ENCODE results near the gene ADAMTSL5. TPM values are rescaled to one million over a fixed set of nuclear protein-coding genes. Genes with fewer than 3 reads are reported as not detected.

ADAMTSL5 gene
- total RNA-seq, 1 donor from 2014 or later: 16.9 TPM

DNA sequence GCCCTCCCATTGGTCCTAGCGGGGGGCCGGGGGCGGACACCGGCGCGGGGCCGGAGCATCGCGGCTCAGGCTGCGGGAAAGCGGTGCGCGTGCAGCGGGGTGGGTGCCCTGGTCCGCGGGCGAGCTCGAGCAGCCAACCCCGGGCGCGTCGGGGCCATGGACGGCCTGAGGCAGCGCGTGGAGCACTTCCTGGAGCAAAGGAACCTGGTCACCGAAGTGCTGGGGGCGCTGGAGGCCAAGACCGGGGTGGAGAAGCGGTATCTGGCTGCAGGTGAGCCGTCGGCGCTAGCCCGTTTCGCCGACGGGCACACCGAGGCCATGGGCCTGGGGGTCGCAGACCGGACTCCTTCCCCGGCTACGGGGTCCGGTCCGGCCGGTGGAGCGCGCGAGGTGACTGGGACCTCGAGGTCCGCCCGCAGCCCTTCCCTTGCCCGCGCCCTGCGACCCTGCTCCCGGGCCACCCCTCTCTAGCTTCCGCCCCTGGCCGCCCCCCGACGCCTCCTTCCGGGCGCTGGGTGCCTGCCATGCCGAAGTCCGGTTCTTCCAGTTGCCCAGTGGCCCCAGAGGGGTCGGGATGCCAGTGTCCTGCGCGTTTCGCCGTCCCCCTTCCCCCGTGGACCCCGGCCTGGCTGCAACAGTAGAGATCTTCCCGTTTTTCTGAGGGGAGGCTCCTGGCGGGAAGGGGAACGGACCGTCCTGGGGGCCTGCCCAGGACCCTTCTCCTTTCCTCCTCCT, 21.5 kb downstream of the ADAMTSL5 start, which contains the start of gene REEP6:
Gene REEP6 (plus strand): TSS at position 68 of the 735 bp plus-strand sequence. CDS start 89 bp downstream, at position 157.
- Mint-ChIP-seq H3K27ac (ENCODE audit: unreplicated experiment) (peak within 1 kb of the TSS; percentile 86), H3K9me3 (ENCODE audit: low read depth) (no peaks in the 10 kb centered on the region), H3K27me3 (ENCODE audit: low read depth) (peaks cover 4% of the 10 kb centered on the region), H3K36me3 (ENCODE audit: low read depth) (no peaks in the 10 kb centered on the region), H3K4me3 (ENCODE audit: unreplicated experiment) (peak within 1 kb of the TSS; percentile 86), H3K4me1 (ENCODE audit: low read depth) (no peaks in the 10 kb centered on the region)
- no peak for DNase-seq (ENCODE audit: low spot score)
- peak; percentile 32 for TF ChIP-seq CTCF (IDR thresholded peaks at IDR 0.05)

DNA sequence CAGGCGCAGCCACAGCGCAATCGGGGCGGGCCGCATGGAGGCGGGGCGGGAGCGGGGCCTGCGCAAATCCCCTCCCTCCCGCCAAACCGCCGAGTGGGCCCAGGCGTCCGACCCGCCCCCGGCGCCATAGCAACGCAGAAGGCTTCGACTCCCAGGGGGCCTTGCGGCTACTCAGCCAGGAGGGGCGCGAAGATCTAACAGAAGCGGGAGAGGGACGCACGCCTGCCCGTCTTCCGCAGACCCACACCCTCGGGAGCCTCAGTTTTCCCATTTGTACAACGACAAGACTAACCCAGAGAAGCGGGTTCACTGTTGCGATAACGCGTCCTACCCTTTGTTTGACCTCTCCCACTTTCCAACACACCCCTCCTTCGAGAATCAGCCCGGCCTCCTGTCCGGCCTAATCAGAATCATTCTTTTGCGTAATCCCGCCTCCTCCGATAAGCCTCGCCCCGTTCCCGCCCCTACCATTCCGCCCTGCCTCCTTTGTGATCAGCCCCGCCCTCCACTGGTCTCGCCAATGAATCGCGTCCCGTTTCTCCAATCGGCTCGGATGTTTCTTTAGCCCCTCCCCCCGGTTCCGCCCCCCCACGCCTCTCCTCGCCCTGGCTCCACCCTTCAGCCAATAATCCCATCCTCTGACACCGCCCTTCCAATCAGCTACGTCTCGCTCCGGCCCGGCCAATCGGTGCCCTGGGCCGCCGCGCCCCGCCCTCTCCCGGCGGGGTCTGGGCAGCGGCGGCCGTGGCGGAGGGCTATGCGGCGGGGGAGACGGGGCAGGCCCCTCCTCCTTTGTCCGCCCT, 22.3 kb downstream of the ADAMTSL5 start, which contains the start of gene PCSK4:
Gene PCSK4 (minus strand): TSS at position 40 of the 803 bp plus-strand sequence. CDS start 4 bp downstream, at position 36.
- Mint-ChIP-seq H3K4me1 (ENCODE audit: low read depth) (no peaks in the 10 kb centered on the region), H3K36me3 (ENCODE audit: low read depth) (no peaks in the 10 kb centered on the region), H3K27ac (ENCODE audit: unreplicated experiment) (peak within 1 kb of the TSS; percentile 86), H3K27me3 (ENCODE audit: low read depth) (peaks cover 4% of the 10 kb centered on the region), H3K4me3 (ENCODE audit: unreplicated experiment) (peak within 1 kb of the TSS; percentile 86), H3K9me3 (ENCODE audit: low read depth) (no peaks in the 10 kb centered on the region)
- no peak for TF ChIP-seq CTCF (IDR thresholded peaks at IDR 0.05)
- DNase-seq (ENCODE audit: low spot score): peak; percentile 99

DNA sequence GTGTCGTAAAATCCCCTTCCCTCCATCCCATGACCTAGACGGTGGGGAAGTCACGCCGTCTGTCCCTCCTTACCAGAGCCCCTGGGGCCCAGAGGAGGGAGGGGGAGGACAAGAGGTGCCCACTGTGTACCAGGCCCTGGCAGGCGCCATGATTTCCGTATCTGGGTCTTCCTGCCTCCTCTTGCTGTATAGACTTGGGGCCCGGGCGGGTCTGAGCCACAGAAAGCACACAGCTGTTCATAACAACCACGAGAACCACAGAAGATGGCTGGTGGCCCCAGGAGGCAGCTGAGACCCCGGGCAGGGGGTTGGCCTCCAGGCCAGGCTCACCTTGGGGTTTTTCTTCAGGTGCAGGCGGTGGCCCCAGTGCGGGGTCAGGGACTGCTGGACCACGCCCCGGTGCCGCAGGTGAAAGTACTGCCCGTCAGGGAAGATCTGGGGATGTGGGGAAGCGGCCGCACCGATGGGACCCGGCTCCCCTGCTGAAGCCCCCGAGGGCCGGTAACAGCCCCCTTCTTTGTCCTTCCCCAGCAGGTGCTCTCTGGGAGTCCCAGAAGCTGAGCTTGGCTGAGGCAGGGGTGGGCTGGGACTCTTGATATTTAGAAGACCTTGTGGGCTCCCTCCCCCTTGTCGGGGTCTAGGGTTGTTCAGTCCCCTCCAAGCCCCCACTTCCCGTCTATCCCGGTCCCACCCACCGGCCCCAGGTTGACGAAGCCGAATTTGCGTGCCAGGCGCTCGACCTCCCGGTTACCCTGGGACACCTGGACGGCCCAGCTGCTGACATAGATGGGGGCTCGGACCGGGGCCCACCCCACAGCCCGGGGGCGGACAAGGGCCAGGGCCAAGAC, 23.1 kb downstream of the ADAMTSL5 start:
- H3K4me3 Mint-ChIP-seq (ENCODE audit: unreplicated experiment): peak overlapping the region; percentile 86
- DNase-seq (ENCODE audit: low spot score): peak; percentile 92

DNA sequence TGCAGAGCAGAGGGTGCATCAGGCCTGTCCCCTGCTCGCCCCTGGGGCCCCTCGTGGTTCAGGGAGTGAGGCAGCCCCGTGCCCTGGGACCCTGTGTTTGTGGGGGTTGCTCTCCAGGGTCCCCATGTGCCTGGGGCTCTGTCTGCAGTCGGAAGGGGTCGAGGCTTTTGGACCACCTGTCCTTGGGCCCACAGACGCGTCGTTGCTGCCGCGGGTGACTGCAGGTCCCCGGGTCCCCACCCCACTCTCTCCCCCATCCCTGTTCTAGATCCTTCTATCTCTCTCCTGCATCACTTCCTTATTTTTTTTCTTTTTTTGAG, 24.6 kb downstream of the ADAMTSL5 start:
- H3K9me3 Mint-ChIP-seq (ENCODE audit: low read depth): no peaks in the 10 kb centered on the region
- H3K36me3 Mint-ChIP-seq (ENCODE audit: low read depth): no peaks in the 10 kb centered on the region
- no peak for DNase-seq (ENCODE audit: low spot score)
- no peak overlapping the region for H3K4me3 Mint-ChIP-seq (ENCODE audit: unreplicated experiment)
- H3K27me3 Mint-ChIP-seq (ENCODE audit: low read depth): peaks cover 4% of the 10 kb centered on the region
- H3K27ac Mint-ChIP-seq (ENCODE audit: unreplicated experiment): no peak overlapping the region
- TF ChIP-seq CTCF (IDR thresholded peaks at IDR 0.05): no peak
- no peaks in the 10 kb centered on the region for H3K4me1 Mint-ChIP-seq (ENCODE audit: low read depth)

More for the DNA sequence above, 23.1 kb downstream of the ADAMTSL5 start:
- Mint-ChIP-seq H3K27ac (ENCODE audit: unreplicated experiment) (no peak overlapping the region), H3K27me3 (ENCODE audit: low read depth) (peaks cover 4% of the 10 kb centered on the region), H3K9me3 (ENCODE audit: low read depth) (no peaks in the 10 kb centered on the region), H3K36me3 (ENCODE audit: low read depth) (no peaks in the 10 kb centered on the region), H3K4me1 (ENCODE audit: low read depth) (no peaks in the 10 kb centered on the region)
- TF ChIP-seq CTCF (IDR thresholded peaks at IDR 0.05): no peak

Measured in chondrocyte (in vitro differentiated cells).